Measurements from ENCODE around the gene LRRC32. TPM values are rescaled to one million over a fixed set of nuclear protein-coding genes. Genes with fewer than 3 reads are reported as not detected.

LRRC32 gene
- total and polyA plus RNA-seq, 2 experiments from 2014 or later = 0.42 to 0.58 TPM

GRCh38 chr11:76634886-76635285 lies 35.7 kb downstream of the LRRC32 start:
- ATAC-seq = no peak
- no peaks in the 10 kb centered on the region; the same call in 2 of the 3 replicates for H3K36me3 Mint-ChIP-seq (ENCODE audit: low read depth)
- no peaks in the 10 kb centered on the region for H3K79me2 ChIP-seq (replicated peaks; ENCODE audit: insufficient read depth)
- no peak for DNase-seq (ENCODE audit: low spot score)
- no peak overlapping the region for H3K4me3 Mint-ChIP-seq
- peaks cover 5% of the 10 kb centered on the region; the same call in 2 of the 3 replicates for H3K9me3 Mint-ChIP-seq
- H3K9me2 ChIP-seq (ENCODE audit: insufficient read depth) = peaks cover 6% of the 10 kb centered on the region; the same call in 1 of the 2 replicates
- H3K27me3 Mint-ChIP-seq (ENCODE audit: insufficient read depth, low read depth, poor library complexity) = peaks cover 6% of the 10 kb centered on the region
- no peaks in the 10 kb centered on the region for H3K4me1 ChIP-seq (ENCODE audit: insufficient read depth)
- no peaks in the 10 kb centered on the region for H3F3A ChIP-seq (replicated peaks; ENCODE audit: low read depth)
- H3K4me2 ChIP-seq = no peak overlapping the region
- H4K20me1 ChIP-seq (replicated peaks; ENCODE audit: insufficient read depth) = no peaks in the 10 kb centered on the region
- no peak for TF ChIP-seq REST (IDR thresholded peaks at IDR 0.05; ENCODE audit: unreplicated experiment)
- TF ChIP-seq EZH2 (IDR thresholded peaks at IDR 0.05; ENCODE audit: low read depth, unreplicated experiment) = no peak
- no peak for TF ChIP-seq EZH2phosphoT487 (IDR thresholded peaks at IDR 0.05; ENCODE audit: unreplicated experiment)
- TF ChIP-seq NANOG (IDR thresholded peaks at IDR 0.05; ENCODE audit: borderline replicate concordance) = no peak
- TF ChIP-seq JUNB (IDR thresholded peaks at IDR 0.05; ENCODE audit: unreplicated experiment) = no peak
- TF ChIP-seq CTCF (conservative IDR thresholded peaks at IDR 0.05; ENCODE audit: low read depth in 2 of 2) = no peak
- TF ChIP-seq ZNF462 (CRISPR knock-in tag; IDR thresholded peaks at IDR 0.05) = no peak
- no peak for TF ChIP-seq ZNF331 (CRISPR knock-in tag; IDR thresholded peaks at IDR 0.05; ENCODE audit: low read depth)
- no peak for TF ChIP-seq ETS1 (IDR thresholded peaks at IDR 0.05)
- TF ChIP-seq ZNF114 (CRISPR knock-in tag; IDR thresholded peaks at IDR 0.05) = no peak
- TF ChIP-seq STAT1 (IDR thresholded peaks at IDR 0.05; ENCODE audit: unreplicated experiment) = no peak
- H3K4me3 ChIP-seq = no peak overlapping the region
- no peak overlapping the region for H3K27ac ChIP-seq (ENCODE audit: low read depth)
- H3K4me1 Mint-ChIP-seq = peaks cover 8% of the 10 kb centered on the region
- no peak overlapping the region for H3K27ac Mint-ChIP-seq
- H3K36me3 ChIP-seq (ENCODE audit: insufficient read depth) = no peaks in the 10 kb centered on the region
- no peak overlapping the region for H2AFZ ChIP-seq
- H3K27me3 ChIP-seq (ENCODE audit: insufficient read depth) = no peaks in the 10 kb centered on the region
